Activated CD8-positive, alpha-beta memory T cell treated with anti-CD3 and anti-CD28 coated beads, Interleukin-2, amount 10 ng/mL, durations not matched to agents 7 days and 5 days (primary cell): Measurements from ENCODE around the gene AIRE. TPM values are rescaled to one million over a fixed set of nuclear protein-coding genes. Genes with fewer than 3 reads are reported as not detected.

ENCODE experiments used
- ATAC-seq: fragments of 150-1000 bp; cut with Tn5 transposase; one replicate; pipeline ENCODE4 v1.10.0; 2021; ENCODE audit warnings: moderate library complexity
- CTCF ChIA-PET: fragments of 350-600 bp; sonication (Branson Sonifier 250); formaldehyde crosslinking; loops from one replicate; lab custom pipeline; 2021; ENCODE audit warnings: antibody characterized with exemption; lab: Charles Lee
- DNase-seq: peaks from one replicate; pipeline ENCODE4 v3.0.0-alpha.2; 2020
- H3K27ac Mint-ChIP-seq: one replicate; pipeline ENCODE4 v1.8.0; 2021; ENCODE audit warnings: mild to moderate bottlenecking, mixed read lengths
- H3K27me3 Mint-ChIP-seq: one replicate; pipeline ENCODE4 v1.8.0; 2021; ENCODE audit warnings: mixed read lengths
- H3K36me3 Mint-ChIP-seq: one replicate; pipeline ENCODE4 v1.8.0; 2021; ENCODE audit warnings: mild to moderate bottlenecking, mixed read lengths
- H3K4me1 Mint-ChIP-seq: one replicate; pipeline ENCODE4 v1.8.0; 2021; ENCODE audit warnings: mixed read lengths
- H3K4me3 Mint-ChIP-seq: one replicate; pipeline ENCODE4 v1.8.0; 2021; ENCODE audit warnings: mild to moderate bottlenecking, moderate library complexity, mixed read lengths
- H3K9me3 Mint-ChIP-seq: one replicate; pipeline ENCODE4 v1.8.0; 2022; ENCODE audit warnings: low read depth, mixed read lengths
- total RNA-seq, 2 experiments: library from RNA; stranded (reverse); gene quantifications; one replicate each; pipeline ENCODE4 v1.2.3, GENCODE V29; 2021

The AIRE gene
- total RNA-seq, 2 experiments from 2014 or later = 0.06 to 0.33 TPM

DNA sequence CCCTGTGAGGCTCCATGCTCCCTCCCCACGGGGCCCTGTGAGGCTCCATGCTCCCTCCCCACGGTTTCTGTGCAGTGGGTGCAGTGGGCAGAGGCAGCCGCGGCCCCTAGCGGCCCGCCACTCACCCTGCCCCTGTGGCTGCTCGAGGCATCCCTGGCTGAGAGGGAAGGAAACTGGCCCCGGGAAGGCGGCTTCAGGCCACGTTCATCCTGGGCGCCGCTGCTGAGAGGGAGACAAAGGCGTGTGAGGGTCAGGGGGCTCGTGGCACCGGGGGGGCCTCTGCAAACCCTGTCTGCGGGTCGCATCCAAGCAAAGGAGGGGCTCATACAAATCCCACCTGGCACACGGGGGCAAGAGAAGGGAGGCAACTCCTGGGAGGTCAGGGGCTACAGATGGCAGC is 45.0 kb downstream of the AIRE start:
- Mint-ChIP-seq H3K4me3 (no peak overlapping the region), H3K27ac (no peak overlapping the region), H3K27me3 (no peaks in the 10 kb centered on the region), H3K9me3 (no peaks in the 10 kb centered on the region), H3K4me1 (no peaks in the 10 kb centered on the region), H3K36me3 (no peaks in the 10 kb centered on the region)
- DNase-seq (no peak), ATAC-seq (no peak)
- CTCF ChIA-PET = interaction anchor here (1.3 kb wide), 1 partner anchor 33 kb away, joined by 3 read pairs; no protein-coding TSS in a partner anchor

- Mint-ChIP-seq H3K36me3 (no peaks in the 10 kb centered on the region), H3K9me3 (no peaks in the 10 kb centered on the region), H3K4me3 (no peak overlapping the region), H3K4me1 (no peaks in the 10 kb centered on the region), H3K27ac (no peak overlapping the region), H3K27me3 (no peaks in the 10 kb centered on the region)
- DNase-seq (no peak), ATAC-seq (no peak)
- CTCF ChIA-PET = no interaction called here
Measured at GRCh38 chr21:44331209-44331608, 45.5 kb downstream of the AIRE start.

DNA sequence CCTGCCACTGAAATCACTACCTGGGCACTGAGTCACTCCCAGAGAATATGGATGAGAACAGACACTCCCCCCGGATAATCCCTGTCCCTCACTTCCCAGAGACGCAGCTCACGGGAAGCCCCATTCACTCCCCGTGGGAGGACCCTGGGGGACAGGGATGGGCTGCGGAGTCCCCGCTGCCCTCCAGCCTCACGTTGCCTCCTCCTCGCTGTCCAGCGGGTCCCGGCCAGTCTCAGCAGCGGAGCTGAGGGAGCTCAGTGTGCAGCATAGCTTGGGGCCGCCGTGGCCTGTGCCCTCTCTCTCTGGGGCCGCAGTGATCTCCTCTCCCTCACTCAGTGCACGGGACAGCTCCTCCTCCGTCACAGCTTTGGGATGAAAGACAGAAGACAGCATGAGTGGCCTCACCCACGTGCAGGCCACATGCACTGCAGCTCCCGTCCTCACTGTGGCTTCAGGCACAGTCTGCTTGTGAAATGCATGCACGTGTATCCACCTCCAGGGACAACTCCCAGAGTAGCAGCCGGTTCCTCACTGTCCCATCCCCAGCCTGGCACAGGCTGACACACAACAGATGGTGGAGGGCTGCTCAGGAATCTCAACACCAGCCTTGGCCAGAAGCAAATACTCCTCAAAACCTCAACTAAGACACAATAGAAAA is 46.1 kb downstream of the AIRE start:
- no peaks in the 10 kb centered on the region for H3K4me1 Mint-ChIP-seq
- H3K9me3 Mint-ChIP-seq = no peaks in the 10 kb centered on the region
- ATAC-seq (no peak), DNase-seq (no peak)
- no peak overlapping the region for H3K4me3 Mint-ChIP-seq
- peak overlapping the region; percentile 15 for H3K27ac Mint-ChIP-seq
- H3K27me3 Mint-ChIP-seq = no peaks in the 10 kb centered on the region
- H3K36me3 Mint-ChIP-seq = peaks cover under 1% of the 10 kb centered on the region
- CTCF ChIA-PET = no interaction called here

DNA sequence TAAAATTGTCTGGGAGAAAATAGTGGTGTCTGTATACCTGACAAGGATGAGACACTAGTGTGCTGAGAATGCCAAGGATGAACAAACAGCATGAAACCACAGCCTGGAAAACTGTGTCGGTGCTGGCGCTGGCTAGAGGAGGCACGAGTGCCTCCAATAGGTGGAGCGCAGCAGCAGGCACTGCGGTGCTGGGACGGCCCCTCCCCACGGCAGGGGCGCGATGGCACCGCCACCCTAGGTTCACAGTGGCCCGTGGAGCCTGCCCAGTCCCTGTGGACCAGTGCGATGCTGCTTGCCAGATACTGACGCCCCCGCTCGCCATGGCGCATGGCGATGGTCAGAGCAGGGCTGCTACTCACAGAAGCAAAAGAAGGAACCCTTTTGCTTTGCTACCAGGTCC is 46.7 kb downstream of the AIRE start:
- Mint-ChIP-seq H3K9me3 (no peaks in the 10 kb centered on the region), H3K27me3 (no peaks in the 10 kb centered on the region), H3K4me1 (no peaks in the 10 kb centered on the region), H3K36me3 (peaks cover 4% of the 10 kb centered on the region), H3K4me3 (no peak overlapping the region), H3K27ac (no peak overlapping the region)
- CTCF ChIA-PET = no interaction called here
- ATAC-seq = no peak
- DNase-seq = no peak

GRCh38 chr21:44332965-44333364 is 47.3 kb downstream of the AIRE start:
- Mint-ChIP-seq H3K27ac (no peak overlapping the region), H3K36me3 (peaks cover 4% of the 10 kb centered on the region), H3K9me3 (no peaks in the 10 kb centered on the region), H3K27me3 (no peaks in the 10 kb centered on the region), H3K4me3 (no peak overlapping the region), H3K4me1 (peaks cover 4% of the 10 kb centered on the region)
- DNase-seq (no peak), ATAC-seq (no peak)
- CTCF ChIA-PET = no interaction called here

DNA sequence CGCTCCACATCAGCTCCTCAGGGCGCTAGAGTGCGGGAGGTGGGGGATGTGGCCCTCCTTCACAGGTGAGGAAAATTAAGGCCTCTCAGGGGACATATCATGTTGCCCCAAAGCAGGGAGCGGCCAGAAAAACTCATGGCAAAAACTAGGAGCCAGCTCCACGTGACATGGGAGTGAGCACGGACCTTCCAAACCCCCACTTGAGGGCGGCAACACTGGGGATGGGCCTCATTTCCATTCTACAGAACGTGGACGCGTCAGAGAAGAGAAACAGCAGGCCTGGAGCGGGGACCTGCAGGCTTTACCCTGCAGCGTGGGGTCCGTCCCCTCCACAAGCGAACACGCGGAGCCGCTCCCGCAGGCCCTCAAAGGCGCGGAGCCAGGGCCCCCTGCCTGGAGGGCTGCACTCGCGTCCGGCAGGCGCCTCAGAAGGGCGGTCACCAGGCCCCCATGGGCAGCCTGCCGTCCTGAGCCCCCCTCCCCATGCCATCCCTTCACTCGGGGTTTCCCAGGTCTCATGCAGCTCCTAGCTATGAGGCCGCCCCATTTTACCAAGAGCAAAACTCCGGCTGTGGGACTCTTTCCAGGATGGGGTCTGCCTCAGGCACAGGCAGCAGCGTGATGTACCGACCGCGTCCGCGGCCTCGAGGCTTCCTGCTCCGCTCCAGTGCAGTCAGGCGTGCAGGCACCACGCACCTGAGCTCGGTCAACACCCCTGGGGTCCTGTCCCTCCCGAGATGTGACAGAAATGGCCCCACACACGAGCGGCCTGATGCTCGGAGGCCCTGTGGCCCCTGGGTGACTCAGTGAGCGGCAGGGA is 48.0 kb downstream of the AIRE start:
- H3K27ac Mint-ChIP-seq = no peak overlapping the region
- H3K4me1 Mint-ChIP-seq = peaks cover 4% of the 10 kb centered on the region
- ATAC-seq (no peak), DNase-seq (no peak)
- peaks cover 4% of the 10 kb centered on the region for H3K36me3 Mint-ChIP-seq
- H3K4me3 Mint-ChIP-seq = no peak overlapping the region
- CTCF ChIA-PET = no interaction called here
- no peaks in the 10 kb centered on the region for H3K27me3 Mint-ChIP-seq
- H3K9me3 Mint-ChIP-seq = no peaks in the 10 kb centered on the region

DNA sequence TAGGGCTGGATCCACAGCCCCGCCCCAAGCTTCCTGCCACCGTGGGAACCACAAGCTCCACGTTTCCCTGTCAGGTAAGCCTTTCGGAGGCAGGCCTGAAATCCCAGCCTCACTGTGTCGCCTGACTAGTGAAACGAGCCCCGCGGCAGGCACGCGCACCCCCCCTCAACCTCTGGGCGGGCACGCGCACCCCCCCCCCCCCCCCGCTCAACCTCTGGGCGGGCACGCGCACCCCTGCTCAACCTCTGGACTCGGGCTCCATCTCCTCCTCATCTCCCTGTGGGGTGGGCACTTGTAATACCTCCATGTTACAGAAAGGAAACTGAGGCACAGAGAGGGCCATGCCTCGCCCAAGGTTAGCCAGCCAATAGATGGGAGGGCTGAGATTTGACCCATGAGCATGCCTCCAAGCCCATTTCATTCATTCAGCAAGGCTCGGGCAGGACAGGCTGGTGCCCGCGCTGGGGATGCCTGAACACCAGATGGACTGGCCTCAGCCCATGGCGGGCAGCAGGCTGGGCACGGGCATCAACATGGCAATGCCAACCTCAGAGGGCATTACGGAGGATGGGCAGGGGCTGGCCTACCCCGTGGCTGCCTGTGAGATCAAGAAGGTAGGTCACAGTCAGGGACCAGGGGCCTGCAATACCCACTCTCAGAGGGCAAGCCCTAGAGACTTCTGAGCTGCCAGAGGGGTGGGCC is 48.8 kb downstream of the AIRE start:
- CTCF ChIA-PET = no interaction called here
- no peak overlapping the region for H3K27ac Mint-ChIP-seq
- peaks cover 4% of the 10 kb centered on the region for H3K36me3 Mint-ChIP-seq
- ATAC-seq = no peak
- no peak for DNase-seq
- H3K4me1 Mint-ChIP-seq = peaks cover 5% of the 10 kb centered on the region
- H3K9me3 Mint-ChIP-seq = no peaks in the 10 kb centered on the region
- no peaks in the 10 kb centered on the region for H3K27me3 Mint-ChIP-seq
- H3K4me3 Mint-ChIP-seq = no peak overlapping the region

DNA sequence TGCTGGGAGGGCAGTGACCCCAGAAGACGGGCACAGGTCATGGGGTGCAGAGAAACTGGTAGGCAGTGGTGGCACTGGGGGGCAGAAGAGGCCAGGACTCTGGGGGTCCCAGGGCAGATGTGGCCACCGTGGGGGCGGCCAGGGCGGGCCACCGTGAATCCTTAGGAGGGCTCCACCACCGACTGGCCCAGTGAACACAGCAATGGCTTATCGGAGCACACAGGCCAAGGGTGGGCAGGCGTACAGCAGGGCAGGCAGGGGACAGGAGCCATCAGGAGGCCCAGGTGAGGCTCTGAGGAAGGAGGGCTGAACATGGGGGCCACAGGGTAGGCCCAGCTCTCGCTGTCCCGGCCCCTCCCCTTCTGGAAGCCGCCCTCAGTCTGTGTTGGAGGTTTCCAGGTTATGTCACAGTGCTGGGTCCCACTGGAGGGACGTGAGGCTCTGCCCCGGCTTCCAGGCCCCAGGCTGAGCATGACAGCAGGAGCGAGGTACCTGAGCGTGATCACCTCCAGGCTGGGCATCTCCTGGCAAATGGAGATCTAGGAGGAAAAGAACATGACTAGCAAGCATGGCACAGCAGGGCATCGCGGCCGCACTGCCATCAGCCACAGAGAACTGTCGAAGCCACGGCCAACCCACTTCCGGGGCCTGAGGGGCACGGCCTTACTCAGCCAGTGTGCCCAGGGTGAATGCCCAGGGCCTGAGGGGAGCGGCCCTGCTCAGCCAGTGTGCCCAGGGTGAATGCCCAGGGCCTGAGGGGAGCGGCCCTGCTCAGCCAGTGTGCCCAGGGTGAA is 49.8 kb downstream of the AIRE start:
- H3K4me1 Mint-ChIP-seq = peaks cover 15% of the 10 kb centered on the region
- no peaks in the 10 kb centered on the region for H3K27me3 Mint-ChIP-seq
- no peak overlapping the region for H3K27ac Mint-ChIP-seq
- no peaks in the 10 kb centered on the region for H3K9me3 Mint-ChIP-seq
- peaks cover 4% of the 10 kb centered on the region for H3K36me3 Mint-ChIP-seq
- CTCF ChIA-PET = no interaction called here
- ATAC-seq (no peak), DNase-seq (no peak)
- no peak overlapping the region for H3K4me3 Mint-ChIP-seq

DNA sequence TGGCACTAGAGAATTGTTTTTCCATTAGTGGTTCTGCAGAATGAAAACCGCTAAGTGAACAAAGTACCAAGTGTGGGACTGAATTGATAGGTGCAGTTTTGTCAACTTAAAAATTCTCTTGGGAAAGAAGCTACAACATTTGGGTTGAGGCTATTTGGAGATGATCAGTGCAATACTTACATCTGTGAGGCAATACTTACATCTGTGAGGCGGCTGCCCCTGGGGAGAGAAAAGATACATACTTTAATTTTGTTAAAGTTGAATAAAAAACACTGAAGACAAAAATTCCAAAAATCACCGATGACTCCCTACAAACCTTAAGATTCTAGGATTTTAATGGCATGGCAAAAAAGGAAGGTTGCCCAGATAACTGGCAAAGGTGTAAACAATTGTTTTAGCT is 51.8 kb downstream of the AIRE start:
- no peak for DNase-seq
- no peaks in the 10 kb centered on the region for H3K27me3 Mint-ChIP-seq
- no peak for ATAC-seq
- peaks cover 4% of the 10 kb centered on the region for H3K36me3 Mint-ChIP-seq
- no peaks in the 10 kb centered on the region for H3K9me3 Mint-ChIP-seq
- CTCF ChIA-PET = interaction anchor here (1.8 kb wide), 1 partner anchor 40 kb away, joined by 5 read pairs; no protein-coding TSS in a partner anchor
- H3K4me3 Mint-ChIP-seq = peak overlapping the region; percentile 45
- H3K4me1 Mint-ChIP-seq = peaks cover 20% of the 10 kb centered on the region
- H3K27ac Mint-ChIP-seq = peak overlapping the region; percentile 62

GRCh38 chr21:44337941-44338895 is 52.5 kb downstream of the AIRE start:
- no peaks in the 10 kb centered on the region for H3K27me3 Mint-ChIP-seq
- CTCF ChIA-PET = interaction anchor here (1.8 kb wide), 1 partner anchor 40 kb away, joined by 5 read pairs; no protein-coding TSS in a partner anchor
- peaks cover 20% of the 10 kb centered on the region for H3K4me1 Mint-ChIP-seq
- H3K27ac Mint-ChIP-seq = peak overlapping the region; percentile 62
- DNase-seq = peak; percentile 61
- peaks cover 4% of the 10 kb centered on the region for H3K36me3 Mint-ChIP-seq
- ATAC-seq = no peak
- H3K9me3 Mint-ChIP-seq = no peaks in the 10 kb centered on the region
- H3K4me3 Mint-ChIP-seq = peak overlapping the region; percentile 45

DNA sequence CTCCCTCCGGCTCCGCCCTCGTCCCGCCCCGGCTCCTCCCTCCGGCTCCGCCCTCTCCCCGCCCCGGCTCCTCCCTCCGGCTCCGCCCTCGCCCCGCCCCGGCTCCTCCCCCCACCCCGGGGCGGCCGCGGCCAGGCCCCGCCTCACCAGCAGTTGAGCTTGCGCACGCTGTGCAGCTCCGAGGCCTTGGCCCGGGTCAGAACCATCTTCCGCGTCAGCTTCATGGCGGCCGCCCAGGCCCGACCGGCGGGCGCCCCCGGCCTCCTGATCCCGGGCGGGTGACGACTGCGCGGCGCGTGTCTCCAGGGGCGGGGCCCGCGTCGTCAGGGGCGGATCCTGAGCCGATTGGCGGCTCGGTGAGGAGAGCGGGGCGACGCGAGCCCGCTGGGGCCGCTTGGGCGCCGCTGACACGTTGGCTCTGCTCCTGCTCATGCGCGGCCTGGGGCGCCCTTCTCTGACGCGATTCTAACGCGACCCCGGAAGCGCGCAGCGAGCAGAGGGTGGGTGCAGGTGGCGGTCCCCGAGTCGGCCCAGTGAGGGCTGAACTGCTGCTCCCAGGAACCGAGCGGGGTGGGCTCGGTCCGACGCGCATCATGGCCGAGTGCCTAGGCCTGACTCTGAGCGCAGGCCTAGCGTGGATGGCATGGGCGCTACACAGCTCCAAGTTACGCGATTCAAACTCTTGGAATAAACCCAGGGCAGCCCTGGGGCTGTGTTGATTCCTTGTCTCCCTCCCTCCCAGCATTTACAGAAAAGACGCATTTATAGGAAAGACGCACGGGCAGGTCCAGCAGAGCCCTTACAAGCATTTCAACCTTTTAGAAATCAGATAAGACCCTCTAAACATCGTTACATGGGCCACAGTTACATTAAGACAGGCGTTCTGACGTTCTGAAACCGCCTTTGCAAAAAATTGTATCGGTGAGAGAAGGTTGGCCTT is 53.6 kb downstream of the AIRE start, which contains the start of gene CFAP410:
CFAP410 (minus strand) TSS at position 420 of the 940 bp plus-strand sequence; CDS start at position 224, 196 bp downstream.
- peak; percentile 97 for DNase-seq
- Mint-ChIP-seq H3K4me3 (peak within 1 kb of the TSS; percentile 82), H3K27me3 (no peaks in the 10 kb centered on the region), H3K4me1 (peaks cover 20% of the 10 kb centered on the region), H3K36me3 (peaks cover 4% of the 10 kb centered on the region), H3K27ac (peak within 1 kb of the TSS; percentile 89), H3K9me3 (no peaks in the 10 kb centered on the region)
- CTCF ChIA-PET = interaction anchor here (1.3 to 1.4 kb wide), 2 partner anchors 21 to 118 kb away, joined by 3 to 4 read pairs; no protein-coding TSS in a partner anchor
- ATAC-seq = peak; percentile 97
